SU-DHL-6 (cell line): ENCODE data around the gene PTGER4.

Source experiments
- CTCF ChIP-seq: fragments of 200-600 bp; sonication (generic); IDR thresholded peaks from one replicate; pipeline ENCODE4 v1.5.1; 2017; ENCODE audit warnings: antibody characterized with exemption, mild to moderate bottlenecking, low read length, moderate library complexity; ENCODE audit not compliant: insufficient read depth, poor library complexity, severe bottlenecking
- EZH2phosphoT487 ChIP-seq: fragments of 200-600 bp; sonication (generic), shearing (Covaris generic); conservative IDR thresholded peaks from 2 replicates; pipeline ENCODE4 v1.6.1; 2018; ENCODE audit warnings: mild to moderate bottlenecking, antibody characterized with exemption, low read length, moderate library complexity, mixed read lengths

DNA sequence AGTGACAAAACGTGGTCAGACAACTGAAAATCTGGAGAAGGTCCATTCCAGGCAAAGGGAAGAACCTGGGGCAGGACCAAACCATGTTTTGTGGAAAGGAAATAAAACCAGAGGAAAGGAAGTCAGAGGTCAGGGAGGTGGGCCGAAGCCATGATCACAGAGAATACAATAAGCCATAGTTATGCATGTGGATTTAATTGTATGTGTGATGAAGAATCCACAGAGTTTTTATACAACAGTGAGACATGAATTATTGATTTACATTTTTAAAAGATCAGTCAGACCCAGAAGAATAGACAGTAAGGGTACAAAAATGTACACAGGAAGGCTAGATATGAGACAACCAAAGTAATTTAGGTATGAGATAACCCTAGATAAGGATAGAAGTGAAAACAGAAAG lies 55.3 kb downstream of the PTGER4 start:
- TF ChIP-seq CTCF (no peak), EZH2phosphoT487 (no peak)
